GM13977 (cell line): ENCODE results near the gene APPBP2.

ENCODE experiments used
- DNase-seq: peaks from one replicate; pipeline ENCODE4 v3.0.0; 2012; ENCODE audit warnings: low spot score
- CTCF ChIP-seq: IDR thresholded peaks from 2 replicates; pipeline ENCODE4 v1.5.1; 2012; ENCODE audit warnings: mild to moderate bottlenecking, control low read depth; ENCODE audit not compliant: insufficient read depth; ENCODE audit errors: extremely low read depth, missing control alignments
- in situ Hi-C: fragments of 300-500 bp; cut with MboI; formaldehyde crosslinking; loops from one replicate; pipeline ENCODE4 v1.12.0; 2022; ENCODE audit warnings: low sequenced_read_pairs, low pct_unique_long_range_greater_than_20kb, mixed read lengths, inconsistent platforms; ENCODE audit not compliant: unreplicated experiment

APPBP2 gene

GRCh38 chr17:60481604-60482003 lies 44.4 kb downstream of the APPBP2 start:
- TF ChIP-seq CTCF, result no peak

GRCh38 chr17:60473788-60474187 lies 52.3 kb downstream of the APPBP2 start:
- no peak for TF ChIP-seq CTCF
- in situ Hi-C loops, result no loop called here
- DNase-seq, result no peak

More at GRCh38 chr17:60481604-60482003, 44.4 kb downstream of the APPBP2 start:
- in situ Hi-C loops, result no loop called here
- no peak for DNase-seq

- DNase-seq, result no peak
- TF ChIP-seq CTCF, result no peak
- in situ Hi-C loops, result no loop called here
Observed at GRCh38 chr17:60472449-60472848, 53.6 kb downstream of the APPBP2 start.

GRCh38 chr17:60471451-60471850 lies 54.6 kb downstream of the APPBP2 start:
- no peak for TF ChIP-seq CTCF
- in situ Hi-C loops, result no loop called here

GRCh38 chr17:60468371-60468770 lies 57.7 kb downstream of the APPBP2 start:
- no peak for DNase-seq
- TF ChIP-seq CTCF, result no peak
- in situ Hi-C loops, result no loop called here

More at GRCh38 chr17:60471451-60471850, 54.6 kb downstream of the APPBP2 start:
- no peak for DNase-seq

GRCh38 chr17:60464343-60464742 lies 61.7 kb downstream of the APPBP2 start:
- DNase-seq, result no peak
- no peak for TF ChIP-seq CTCF
- in situ Hi-C loops, result no loop called here

- no peak for TF ChIP-seq CTCF
- no peak for DNase-seq
- in situ Hi-C loops, result no loop called here
Observed at GRCh38 chr17:60463157-60463835, 62.7 kb downstream of the APPBP2 start.
